GM06990 (cell line): Measurements from ENCODE around the gene KCTD3.

Experiments used
- DNase-seq: peaks from one replicate; pipeline ENCODE4 v3.0.0-alpha.2; 2011; ENCODE audit not compliant: insufficient read length; ENCODE audit errors: extremely low read depth
- H3K27me3 ChIP-seq: replicated peaks from 2 replicates; pipeline ENCODE4 v1.6.0; 2011; ENCODE audit warnings: low read length; ENCODE audit not compliant: control insufficient read depth, insufficient read depth
- H3K36me3 ChIP-seq: 2 replicates; pipeline ENCODE4 v1.5.1; 2011; ENCODE audit warnings: low read length; ENCODE audit not compliant: control insufficient read depth, insufficient read depth
- H3K4me3 ChIP-seq: replicated peaks from 2 replicates; pipeline ENCODE4 v1.5.1; 2011; ENCODE audit warnings: low read depth, mild to moderate bottlenecking, control low read depth, low read length
- TF ChIP-seq, protein P1 (sequence below): IDR thresholded peaks from 2 replicates; pipeline ENCODE4 v1.5.1; 2011; ENCODE audit warnings: low read length, control low read depth, mild to moderate bottlenecking, inconsistent platforms; ENCODE audit not compliant: insufficient read depth, poor library complexity, severe bottlenecking

KCTD3 gene

DNA sequence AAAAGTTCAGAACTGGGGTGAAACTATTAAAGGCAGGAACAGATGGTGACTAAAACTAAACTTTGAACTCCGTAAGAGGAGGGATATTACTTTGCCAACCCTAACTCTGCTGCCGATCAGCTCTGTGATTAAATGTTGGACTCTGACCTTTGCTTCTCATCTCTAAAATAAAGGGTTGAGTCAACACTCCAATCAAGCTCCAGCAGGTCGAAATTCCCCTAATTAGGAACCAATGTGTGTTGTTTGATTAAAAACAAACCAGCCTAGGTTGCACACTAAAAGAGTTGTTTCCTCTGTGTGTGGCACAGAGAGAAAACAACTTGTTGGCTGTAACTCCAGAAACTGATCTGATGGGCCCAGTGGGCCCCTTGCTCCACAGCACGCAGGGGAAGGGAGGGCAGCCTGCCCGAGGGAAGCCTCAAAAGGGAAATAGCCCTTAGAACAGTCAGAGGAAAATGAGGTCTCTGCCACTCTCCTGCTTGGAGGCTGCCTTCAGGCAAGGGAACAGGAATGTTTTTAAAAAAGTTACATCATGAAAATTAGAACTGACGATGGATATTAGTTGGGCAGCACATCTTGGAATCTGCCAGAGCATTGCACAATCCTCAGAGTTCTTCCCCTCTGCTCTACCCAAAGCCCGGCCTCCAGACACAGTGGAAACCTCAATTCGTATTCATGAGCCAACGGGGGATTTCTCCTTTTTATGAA lies 69.3 kb downstream of the KCTD3 start:
- H3K27me3 ChIP-seq: no peaks in the 10 kb centered on the region
- H3K4me3 ChIP-seq: no peak overlapping the region
- TF ChIP-seq, protein P1, sequence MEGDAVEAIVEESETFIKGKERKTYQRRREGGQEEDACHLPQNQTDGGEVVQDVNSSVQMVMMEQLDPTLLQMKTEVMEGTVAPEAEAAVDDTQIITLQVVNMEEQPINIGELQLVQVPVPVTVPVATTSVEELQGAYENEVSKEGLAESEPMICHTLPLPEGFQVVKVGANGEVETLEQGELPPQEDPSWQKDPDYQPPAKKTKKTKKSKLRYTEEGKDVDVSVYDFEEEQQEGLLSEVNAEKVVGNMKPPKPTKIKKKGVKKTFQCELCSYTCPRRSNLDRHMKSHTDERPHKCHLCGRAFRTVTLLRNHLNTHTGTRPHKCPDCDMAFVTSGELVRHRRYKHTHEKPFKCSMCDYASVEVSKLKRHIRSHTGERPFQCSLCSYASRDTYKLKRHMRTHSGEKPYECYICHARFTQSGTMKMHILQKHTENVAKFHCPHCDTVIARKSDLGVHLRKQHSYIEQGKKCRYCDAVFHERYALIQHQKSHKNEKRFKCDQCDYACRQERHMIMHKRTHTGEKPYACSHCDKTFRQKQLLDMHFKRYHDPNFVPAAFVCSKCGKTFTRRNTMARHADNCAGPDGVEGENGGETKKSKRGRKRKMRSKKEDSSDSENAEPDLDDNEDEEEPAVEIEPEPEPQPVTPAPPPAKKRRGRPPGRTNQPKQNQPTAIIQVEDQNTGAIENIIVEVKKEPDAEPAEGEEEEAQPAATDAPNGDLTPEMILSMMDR: no peak
- no peak for DNase-seq
- H3K36me3 ChIP-seq: no peaks in the 10 kb centered on the region

DNA sequence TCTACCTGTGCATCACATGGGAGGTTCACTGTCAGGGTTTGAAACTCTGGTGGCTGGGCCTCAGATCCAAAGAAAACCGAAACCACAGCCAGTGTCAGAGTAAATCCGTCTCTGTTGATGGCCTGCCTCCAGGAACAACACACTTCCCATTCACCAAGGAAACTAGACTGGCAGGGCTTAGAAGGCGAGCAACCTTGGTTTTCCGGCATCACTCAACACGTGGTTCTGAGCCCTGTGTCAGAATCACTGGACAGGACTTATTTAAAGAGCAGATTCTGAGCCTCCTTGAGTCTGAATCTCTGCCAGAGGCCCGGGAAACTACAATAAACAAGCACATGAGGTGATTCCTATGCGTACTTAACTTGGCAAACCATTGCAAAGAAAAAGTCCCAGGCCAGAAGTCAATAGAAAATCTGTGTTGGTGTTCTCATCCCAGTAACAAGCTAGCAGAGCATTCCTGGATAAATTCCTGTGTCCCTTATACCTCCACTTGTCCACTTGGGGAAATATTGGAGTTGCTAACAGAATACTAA lies 70.0 kb downstream of the KCTD3 start:
- no peak overlapping the region for H3K4me3 ChIP-seq
- H3K36me3 ChIP-seq: no peaks in the 10 kb centered on the region
- no peaks in the 10 kb centered on the region for H3K27me3 ChIP-seq
- TF ChIP-seq, protein P1: no peak
- DNase-seq: no peak

DNA sequence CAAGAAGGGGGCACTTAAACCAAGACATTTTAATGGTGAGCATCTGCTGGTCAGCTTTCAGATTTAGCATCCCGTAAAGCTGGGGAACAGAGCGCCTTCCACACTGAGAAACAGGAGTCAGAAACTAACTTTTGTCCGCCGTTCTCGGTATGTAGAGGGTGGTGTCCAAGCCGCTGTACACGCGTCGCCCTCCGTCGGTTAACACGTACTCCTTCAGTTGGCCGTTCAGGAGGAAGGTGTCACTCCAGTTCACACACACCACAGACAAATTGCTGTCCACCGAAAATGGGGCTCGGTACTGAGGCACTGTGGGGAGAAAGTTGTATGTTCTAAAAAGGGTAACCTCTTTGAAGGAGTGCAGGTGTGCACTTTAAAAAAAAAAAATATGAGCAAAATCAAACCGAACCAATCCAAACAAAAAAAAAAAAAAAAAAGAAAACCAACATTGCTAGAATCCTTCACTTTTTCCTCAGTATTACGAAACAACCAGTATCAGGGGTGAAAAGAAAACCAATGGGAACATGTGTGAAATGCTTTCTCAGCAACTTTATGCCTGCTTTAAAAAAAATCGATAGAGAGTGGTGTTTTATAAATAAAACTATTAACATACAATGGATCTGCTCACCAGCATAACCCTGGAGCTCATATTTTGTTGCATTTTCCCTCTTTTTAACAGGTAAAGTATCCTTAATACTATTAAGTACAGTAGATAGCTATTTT lies 73.5 kb downstream of the KCTD3 start:
- H3K4me3 ChIP-seq: no peak overlapping the region
- H3K36me3 ChIP-seq: no peaks in the 10 kb centered on the region
- H3K27me3 ChIP-seq: no peaks in the 10 kb centered on the region
- TF ChIP-seq, protein P1: no peak
- DNase-seq: no peak

DNA sequence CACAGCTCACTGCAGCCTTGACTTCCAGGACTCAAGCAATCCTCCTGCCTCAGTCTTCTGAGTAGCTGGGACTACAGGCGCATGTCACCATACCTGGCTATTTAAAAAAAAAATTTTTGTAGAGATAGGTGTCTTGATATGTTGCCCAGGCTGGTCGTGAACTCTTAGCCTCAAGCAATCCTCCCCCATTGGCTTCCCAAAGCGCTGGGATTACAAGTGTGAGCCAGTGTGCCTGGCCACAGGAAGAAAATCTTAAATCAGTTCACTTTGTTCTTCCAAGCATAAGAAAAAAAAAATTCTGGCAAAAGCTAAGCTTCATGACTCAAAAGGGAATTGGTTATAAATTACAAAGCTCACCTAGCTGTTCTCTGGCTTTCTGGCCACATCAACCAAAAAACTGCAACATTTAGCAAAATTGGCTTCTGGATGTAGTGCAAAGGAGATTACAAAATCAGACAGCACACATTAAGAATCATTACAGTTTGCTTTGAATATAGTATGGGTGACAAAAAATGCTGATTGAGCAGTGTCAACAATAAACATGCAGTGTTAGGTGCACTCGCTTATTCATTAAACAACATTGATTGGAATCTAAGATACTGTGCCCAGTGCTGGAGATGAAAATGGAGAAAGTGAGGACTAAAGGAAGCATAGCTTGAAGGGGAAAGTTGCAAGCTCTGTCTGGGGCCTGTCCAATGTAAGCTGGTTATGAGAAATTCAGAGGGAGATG lies 76.7 kb downstream of the KCTD3 start:
- H3K27me3 ChIP-seq: no peaks in the 10 kb centered on the region
- no peaks in the 10 kb centered on the region for H3K36me3 ChIP-seq
- H3K4me3 ChIP-seq: no peak overlapping the region
- TF ChIP-seq, protein P1: no peak
- no peak for DNase-seq

DNA sequence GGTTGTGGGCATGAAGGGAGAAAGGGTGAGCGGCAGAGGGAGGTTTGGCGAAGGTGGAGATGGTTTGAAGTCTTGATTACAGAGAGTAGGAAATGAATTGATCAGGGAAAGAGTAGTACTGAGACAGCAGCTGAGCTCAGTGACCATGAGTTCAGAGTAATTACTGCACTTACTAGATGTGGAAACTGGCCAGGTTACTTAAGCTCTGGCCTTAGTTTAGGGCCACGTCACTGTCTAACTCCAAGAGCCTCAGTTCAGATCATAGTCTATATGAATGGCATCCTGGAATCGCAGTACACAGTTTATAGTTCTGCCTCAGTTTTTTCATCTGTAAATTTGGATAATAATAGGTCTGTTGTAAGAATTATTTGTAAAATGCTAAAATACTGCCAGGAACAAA lies 78.1 kb downstream of the KCTD3 start:
- no peak for DNase-seq
- TF ChIP-seq, protein P1: no peak
- Histone ChIP-seq H3K27me3 (no peaks in the 10 kb centered on the region), H3K36me3 (no peaks in the 10 kb centered on the region), H3K4me3 (no peak overlapping the region)
